Lower leg skin (tissue), 4 donors: ENCODE results near the gene LCN9. TPM values are rescaled to one million over a fixed set of nuclear protein-coding genes. Genes with fewer than 3 reads are reported as not detected.
"Not testable (repeated sequence)": the region's sequence is repeated elsewhere in the genome, so short reads cannot be mapped to it uniquely, and the experiment has no call there.

Source experiments
- DNase-seq, 2 donors: peaks; one replicate each; pipeline ENCODE4 v3.0.0-alpha.2; 2019; ENCODE audit warnings: low spot score in 2 of 2
- H3K4me3 ChIP-seq: fragments of 200-600 bp; sonication (generic); 2 replicates; pipeline ENCODE4 v1.5.1; 2017; ENCODE audit warnings: mild to moderate bottlenecking, low read depth; ENCODE audit not compliant: poor library complexity, severe bottlenecking
- CTCF ChIP-seq, 3 donors: fragments of 450-650 bp; IDR thresholded peaks; one replicate each; pipeline ENCODE4 v1.5.1; 2016; ENCODE audit warnings: antibody characterized with exemption in 3 of 3, mild to moderate bottlenecking in 3 of 3, moderate library complexity in 2 of 3
- POLR2A ChIP-seq, 2 donors: fragments of 450-650 bp; IDR thresholded peaks; one replicate each; pipeline ENCODE4 v1.6.1; 2016 to 2017; ENCODE audit warnings: antibody characterized with exemption in 2 of 2, mild to moderate bottlenecking in 1 of 2, moderate library complexity in 1 of 2
- WGBS, 2 donors: methylation state at CpG; one replicate each; pipeline ENCODE4 v1.1.5; 2018; 5-methylcytosine and 5-hydroxymethylcytosine counted together
- intact Hi-C: fragments of 100-400 bp; cut with DNase I; formaldehyde crosslinking; loops from one replicate; pipeline ENCODE4 v1.15.0; 2023; ENCODE audit warnings: low total_unique reads
- total RNA-seq, 4 donors: library from RNA; depleted of rRNA; stranded (reverse); fragments of >200 nt; gene quantifications; one replicate each; pipeline ENCODE4 v1.1.0, GENCODE V29; 2016

Gene LCN9
- total RNA-seq, 4 donors from 2014 or later = not detected

- intact Hi-C loops = no loop called here
- no peak for DNase-seq
- TF ChIP-seq POLR2A (IDR thresholded peaks at IDR 0.05) (no peak), CTCF (IDR thresholded peaks at IDR 0.05) (no peak)
- no peak overlapping the region for H3K4me3 ChIP-seq
- WGBS, 2 donors = 36 to 50% methylated on average over 13 to 16 of the region's 17 CpGs
Observed at GRCh38 chr9:135671591-135672041, 8.5 kb downstream of the LCN9 start.

DNA sequence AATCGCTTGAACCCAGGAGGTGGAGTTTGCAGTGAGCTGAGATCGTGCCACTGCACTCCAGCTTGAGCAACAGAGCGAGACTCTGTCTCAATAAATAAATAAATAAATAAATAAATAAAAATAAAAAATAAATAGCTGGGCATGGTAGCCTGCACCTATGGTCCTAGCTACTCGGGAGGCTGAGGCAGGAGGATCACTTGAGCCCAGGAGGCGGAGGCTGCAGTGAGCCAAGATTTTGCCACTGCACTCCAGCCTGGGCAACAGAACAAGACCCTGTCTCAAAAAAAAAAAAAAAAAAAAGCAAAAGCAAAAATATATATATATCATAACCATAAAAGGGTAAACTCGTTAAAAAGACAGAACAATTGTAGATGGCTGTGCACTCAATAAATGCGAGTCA lies 9.7 kb downstream of the LCN9 start:
- DNase-seq, H3K4me3 ChIP-seq, intact Hi-C loops: not testable (repeated sequence)
- WGBS, 2 donors = 88% methylated on average over 7 of the region's 7 CpGs

DNA sequence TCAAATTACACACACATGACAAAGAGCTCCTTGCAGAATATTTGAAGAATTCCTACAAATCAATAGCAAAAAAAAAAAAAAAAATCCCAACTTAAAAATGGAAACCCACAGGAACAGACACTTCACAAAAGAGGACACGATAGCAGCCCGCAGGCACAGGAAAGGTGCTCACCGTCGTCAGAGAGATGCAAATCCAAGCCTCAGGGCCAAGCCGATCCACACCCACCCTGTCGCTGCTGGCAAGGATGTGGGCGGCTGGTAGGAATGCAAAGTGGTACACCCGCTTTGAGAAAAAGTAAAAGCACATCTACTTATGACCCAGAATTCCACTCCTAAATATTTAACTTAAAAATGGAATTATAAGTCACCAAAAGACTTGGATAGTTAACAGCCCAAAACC lies 10.8 kb downstream of the LCN9 start:
- DNase-seq = no peak
- intact Hi-C loops = no loop called here
- no peak overlapping the region for H3K4me3 ChIP-seq
- TF ChIP-seq CTCF (IDR thresholded peaks at IDR 0.05) = no peak
- TF ChIP-seq POLR2A (IDR thresholded peaks at IDR 0.05) = no peak
- 30 to 65% methylated on average over 8 of the region's 8 CpGs for whole genome bisulfite sequencing, 2 donors

DNA sequence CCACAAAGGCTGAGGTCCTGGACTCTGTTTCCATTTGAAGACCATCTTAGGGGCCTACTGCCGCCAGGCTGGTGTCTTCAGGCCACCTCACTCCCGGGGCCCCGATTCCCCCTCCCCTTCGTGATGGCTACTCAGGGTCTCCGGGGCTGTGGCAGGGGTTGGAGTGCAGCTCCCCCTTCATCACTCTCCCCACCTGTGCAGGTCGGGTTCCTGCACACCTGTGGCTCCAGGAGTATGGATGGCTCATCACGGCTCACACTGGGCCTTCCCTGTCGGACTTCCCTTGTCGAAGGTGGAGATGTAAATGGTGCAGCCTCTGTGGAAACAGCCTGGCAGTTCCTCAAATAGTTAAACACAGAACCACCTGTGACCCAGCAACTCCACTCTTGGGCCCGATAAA lies 11.9 kb downstream of the LCN9 start:
- intact Hi-C loops = no loop called here
- TF ChIP-seq CTCF (IDR thresholded peaks at IDR 0.05) (no peak), POLR2A (IDR thresholded peaks at IDR 0.05) (no peak)
- 78 to 86% methylated on average over 8 to 10 of the region's 10 CpGs for WGBS, 2 donors
- no peak for DNase-seq
- no peak overlapping the region for H3K4me3 ChIP-seq

DNA sequence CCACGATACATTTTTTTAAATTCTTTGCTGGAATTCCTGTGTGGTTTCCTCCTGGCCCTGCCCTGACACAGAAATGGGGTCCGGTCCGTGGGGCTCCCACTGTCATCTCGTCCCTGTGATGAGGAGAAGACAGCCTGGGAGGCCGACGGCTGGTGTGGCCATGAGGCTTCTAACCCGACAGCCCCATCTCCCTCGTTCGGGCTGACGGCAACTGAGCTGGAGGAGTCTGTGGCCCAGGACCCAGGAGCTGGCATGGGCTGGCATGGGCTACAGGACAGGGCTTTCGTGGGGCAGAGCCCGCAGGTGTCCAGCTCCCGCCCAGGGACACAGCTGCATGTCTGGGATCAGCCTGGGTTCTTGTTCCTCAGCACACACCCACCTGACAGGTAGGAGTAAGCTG lies 13.8 kb downstream of the LCN9 start:
- WGBS, 2 donors = 84 to 87% methylated on average over 13 of the region's 13 CpGs
- intact Hi-C loops = no loop called here
- H3K4me3 ChIP-seq = no peak overlapping the region
- DNase-seq = no peak
- no peak for TF ChIP-seq POLR2A (IDR thresholded peaks at IDR 0.05)
- TF ChIP-seq CTCF (IDR thresholded peaks at IDR 0.05) = no peak

GRCh38 chr9:135677641-135678168 lies 14.6 kb downstream of the LCN9 start:
- WGBS, 2 donors = 81 to 83% methylated on average over 13 to 22 of the region's 22 CpGs
- no peak for DNase-seq
- intact Hi-C loops = no loop called here
- H3K4me3 ChIP-seq = no peak overlapping the region
- no peak for TF ChIP-seq CTCF (IDR thresholded peaks at IDR 0.05)
- no peak for TF ChIP-seq POLR2A (IDR thresholded peaks at IDR 0.05)
